SU-DHL-6 (cell line): ENCODE measurements around the gene CAPN1.

Source experiments
- EZH2phosphoT487 ChIP-seq: fragments of 200-600 bp; sonication (generic), shearing (Covaris generic); conservative IDR thresholded peaks from 2 replicates; pipeline ENCODE4 v1.6.1; 2018; ENCODE audit warnings: mild to moderate bottlenecking, antibody characterized with exemption, low read length, moderate library complexity, mixed read lengths
- TF ChIP-seq, protein P1 (sequence below): fragments of 200-600 bp; sonication (generic); IDR thresholded peaks from one replicate; pipeline ENCODE4 v1.5.1; 2017; ENCODE audit warnings: antibody characterized with exemption, mild to moderate bottlenecking, low read length, moderate library complexity; ENCODE audit not compliant: insufficient read depth, poor library complexity, severe bottlenecking

DNA sequence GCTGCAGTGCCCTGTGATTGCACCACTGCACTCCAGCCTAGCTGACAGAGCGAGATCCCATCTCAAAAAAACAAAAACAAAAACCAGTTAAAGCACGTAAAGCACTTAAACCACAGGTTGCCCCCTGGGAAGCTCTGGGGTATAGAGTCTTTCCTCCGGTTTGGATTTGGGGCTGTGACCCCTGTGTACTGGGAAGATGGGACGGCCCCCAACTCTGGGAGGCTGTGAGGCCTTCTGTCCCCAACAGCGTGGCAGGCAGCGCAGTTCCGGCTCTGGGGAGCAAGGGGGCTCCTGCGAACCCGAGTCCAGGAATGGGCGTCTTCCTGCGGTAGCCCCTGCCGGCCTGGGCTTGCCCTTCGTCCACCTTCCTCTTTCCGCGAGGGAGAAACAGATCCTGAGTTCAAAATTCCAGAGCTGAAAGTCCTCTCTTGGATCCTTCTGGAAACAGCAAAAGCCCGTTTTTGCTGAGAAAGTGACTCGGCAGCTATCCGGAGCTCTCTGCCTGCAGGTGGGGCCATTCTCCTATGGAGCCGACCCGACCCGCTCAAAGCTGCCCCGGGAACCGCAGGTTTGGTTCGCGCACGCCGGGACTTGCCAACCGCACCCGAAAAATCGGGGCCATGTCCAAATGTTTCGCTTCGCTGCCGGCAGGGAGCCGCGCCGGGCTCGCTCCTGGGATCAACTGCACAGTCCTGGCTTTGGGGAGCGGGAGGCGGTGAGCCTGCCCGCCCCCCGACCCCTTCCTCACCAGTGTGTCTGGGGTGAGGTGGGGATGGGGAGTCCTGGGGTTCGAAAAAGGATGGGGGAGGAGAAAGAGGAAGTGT lies 43.8 kb downstream of the CAPN1 start:
- TF ChIP-seq, protein P1, sequence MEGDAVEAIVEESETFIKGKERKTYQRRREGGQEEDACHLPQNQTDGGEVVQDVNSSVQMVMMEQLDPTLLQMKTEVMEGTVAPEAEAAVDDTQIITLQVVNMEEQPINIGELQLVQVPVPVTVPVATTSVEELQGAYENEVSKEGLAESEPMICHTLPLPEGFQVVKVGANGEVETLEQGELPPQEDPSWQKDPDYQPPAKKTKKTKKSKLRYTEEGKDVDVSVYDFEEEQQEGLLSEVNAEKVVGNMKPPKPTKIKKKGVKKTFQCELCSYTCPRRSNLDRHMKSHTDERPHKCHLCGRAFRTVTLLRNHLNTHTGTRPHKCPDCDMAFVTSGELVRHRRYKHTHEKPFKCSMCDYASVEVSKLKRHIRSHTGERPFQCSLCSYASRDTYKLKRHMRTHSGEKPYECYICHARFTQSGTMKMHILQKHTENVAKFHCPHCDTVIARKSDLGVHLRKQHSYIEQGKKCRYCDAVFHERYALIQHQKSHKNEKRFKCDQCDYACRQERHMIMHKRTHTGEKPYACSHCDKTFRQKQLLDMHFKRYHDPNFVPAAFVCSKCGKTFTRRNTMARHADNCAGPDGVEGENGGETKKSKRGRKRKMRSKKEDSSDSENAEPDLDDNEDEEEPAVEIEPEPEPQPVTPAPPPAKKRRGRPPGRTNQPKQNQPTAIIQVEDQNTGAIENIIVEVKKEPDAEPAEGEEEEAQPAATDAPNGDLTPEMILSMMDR = peak; percentile 49
- TF ChIP-seq EZH2phosphoT487 = no peak
